Transverse colon (tissue), 4 donors: ENCODE measurements around the gene TULP4. TPM values are rescaled to one million over a fixed set of nuclear protein-coding genes. Genes with fewer than 3 reads are reported as not detected.

Source experiments
- DNase-seq: peaks from one replicate; pipeline ENCODE4 v3.0.0-alpha.2; 2019
- H3K27ac ChIP-seq, 4 donors: fragments of 200-600 bp; sonication (generic); 2 replicates each; pipeline ENCODE4 v1.5.1; 2016 to 2018; ENCODE audit warnings: inconsistent platforms in 4 of 4
- H3K27me3 ChIP-seq: fragments of 200-600 bp; sonication (generic); 2 replicates; pipeline ENCODE4 v1.5.1; 2017; ENCODE audit warnings: inconsistent platforms
- H3K36me3 ChIP-seq, 4 donors: fragments of 200-600 bp; sonication (generic); 2 replicates each; pipeline ENCODE4 v1.5.1; 2017 to 2019; ENCODE audit warnings: inconsistent platforms in 4 of 4
- H3K4me1 ChIP-seq, 4 donors: fragments of 200-600 bp; sonication (generic); 2 replicates each; pipeline ENCODE4 v1.5.1; 2017 to 2020; ENCODE audit warnings: inconsistent platforms in 4 of 4
- H3K4me3 ChIP-seq, 4 donors: fragments of 200-600 bp; sonication (generic); 1 replicate in 1 of 4; 2 replicates in 3 of 4; pipeline versions ENCODE4 v1.5.1 to v1.6.1; 2017 to 2019; ENCODE audit warnings: inconsistent platforms in 4 of 4
- H3K9me3 ChIP-seq, 2 donors: fragments of 200-600 bp; sonication (generic); 2 replicates each; pipeline ENCODE4 v1.5.1; 2017 to 2019; ENCODE audit warnings: inconsistent platforms in 2 of 2
- CTCF ChIP-seq, 5 experiments: fragments of 200-600 bp in 3 of 5; fragments of 450-650 bp in 2 of 5; sonication (generic) in 3 of 5; IDR thresholded peaks; 1 replicate in 2 of 5; 2 replicates in 3 of 5; pipeline ENCODE4 v1.5.1; 2016 to 2017; ENCODE audit warnings: antibody characterized with exemption in 5 of 5, inconsistent platforms in 3 of 5, mild to moderate bottlenecking in 2 of 5, moderate library complexity in 1 of 5
- EP300 ChIP-seq: sonication (generic); formaldehyde crosslinking; IDR thresholded peaks from one replicate; pipeline ENCODE4 v1.6.1; 2017; ENCODE audit warnings: antibody characterized with exemption, low read depth
- POLR2A ChIP-seq: fragments of 450-650 bp; IDR thresholded peaks from one replicate; pipeline ENCODE4 v1.6.1; 2016; ENCODE audit warnings: antibody characterized with exemption, mild to moderate bottlenecking, moderate library complexity
- POLR2AphosphoS5 ChIP-seq, 3 donors: sonication (generic); formaldehyde crosslinking; IDR thresholded peaks; one replicate each; pipeline ENCODE4 v1.6.1; 2016; ENCODE audit warnings: antibody characterized with exemption in 3 of 3
- WGBS, 2 donors: methylation state at CpG; one replicate each; pipeline ENCODE4 v1.1.5; 2018; ENCODE audit warnings: low coverage in 1 of 2; 5-methylcytosine and 5-hydroxymethylcytosine counted together
- in situ Hi-C, 4 donors: fragments of 200-750 bp; cut with MboI; loops; one replicate each; pipeline versions ENCODE4 v1.15.0 to v1.15.1; 2017; ENCODE audit warnings: low sequenced_read_pairs in 3 of 4, low pct_ligation_motif_present in 1 of 4, low pct_unique_long_range_greater_than_20kb in 1 of 4
- intact Hi-C: fragments of 100-400 bp; cut with DNase I; formaldehyde crosslinking; loops from one replicate; pipeline ENCODE4 v1.15.1; 2023; ENCODE audit warnings: low total_unique reads
- total RNA-seq, 4 donors: library from RNA; depleted of rRNA; stranded (reverse); fragments of >200 nt; gene quantifications; one replicate each; pipeline ENCODE4 v1.1.0, GENCODE V29; 2016

TULP4 gene
- total RNA-seq, 4 donors from 2014 or later, result 53.9 to 138 (median 95.1) TPM

- intact Hi-C loops (no loop called here), in situ Hi-C loops (no loop called here)
- no peak for DNase-seq
- no peaks in the 10 kb centered on the region for H3K27me3 ChIP-seq
- WGBS, 2 donors, result 95% methylated on average over 4 of the region's 4 CpGs; no CpG with 5 or more reads in 1 of the 2 donors
- no peak for TF ChIP-seq POLR2A
- no peak for TF ChIP-seq CTCF (IDR thresholded peaks at IDR 0.05)
- no peak for TF ChIP-seq EP300
- TF ChIP-seq POLR2AphosphoS5 (IDR thresholded peaks at IDR 0.05), result no peak
- no peak overlapping the region for H3K4me3 ChIP-seq
- no peak overlapping the region for H3K27ac ChIP-seq
- no peaks in the 10 kb centered on the region for H3K36me3 ChIP-seq
- H3K4me1 ChIP-seq, result no peaks in the 10 kb centered on the region
- H3K9me3 ChIP-seq, result no peaks in the 10 kb centered on the region
Observed at GRCh38 chr6:158442306-158442705, 130.0 kb downstream of the TULP4 start.

- H3K27ac ChIP-seq, result no peak overlapping the region
- WGBS, 2 donors, result 87 to 100% methylated on average over 1 to 5 of the region's 5 CpGs
- no peaks in the 10 kb centered on the region for H3K9me3 ChIP-seq
- no peak overlapping the region for H3K4me3 ChIP-seq
- TF ChIP-seq EP300, result no peak
- no peak for TF ChIP-seq POLR2A
- TF ChIP-seq POLR2AphosphoS5 (IDR thresholded peaks at IDR 0.05), result no peak
- no peak for TF ChIP-seq CTCF (IDR thresholded peaks at IDR 0.05)
- H3K4me1 ChIP-seq, result no peaks in the 10 kb centered on the region
- DNase-seq, result no peak
- H3K36me3 ChIP-seq, result no peaks in the 10 kb centered on the region
- no peaks in the 10 kb centered on the region for H3K27me3 ChIP-seq
- intact Hi-C loops (no loop called here), in situ Hi-C loops (no loop called here)
Observed at GRCh38 chr6:158445426-158446085, 133.3 kb downstream of the TULP4 start.

DNA sequence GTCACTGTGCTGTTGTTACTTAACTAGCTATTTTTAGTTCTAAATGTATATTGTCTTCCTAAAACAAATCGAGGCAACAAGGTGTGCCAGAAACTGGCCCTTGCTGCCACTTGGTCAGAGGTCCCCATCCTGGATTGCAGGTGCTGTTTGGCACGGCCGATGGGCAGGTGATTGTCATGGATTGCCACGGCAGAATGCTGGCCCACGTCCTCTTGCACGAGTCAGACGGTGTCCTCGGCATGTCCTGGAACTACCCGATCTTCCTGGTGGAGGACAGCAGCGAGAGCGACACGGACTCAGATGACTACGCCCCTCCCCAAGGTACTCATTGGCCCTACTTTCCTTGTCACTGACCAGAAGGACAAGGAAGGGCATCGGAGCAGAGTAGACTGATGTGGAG, 136.6 kb downstream of the TULP4 start:
- no peak for DNase-seq
- no peak overlapping the region for H3K4me3 ChIP-seq
- intact Hi-C loops, result no loop called here
- no peaks in the 10 kb centered on the region for H3K27me3 ChIP-seq
- no peaks in the 10 kb centered on the region for H3K36me3 ChIP-seq
- in situ Hi-C loops, result no loop called here
- TF ChIP-seq POLR2AphosphoS5 (IDR thresholded peaks at IDR 0.05), result no peak
- TF ChIP-seq EP300, result no peak
- no peak for TF ChIP-seq POLR2A
- TF ChIP-seq CTCF (IDR thresholded peaks at IDR 0.05), result no peak
- no peaks in the 10 kb centered on the region for H3K4me1 ChIP-seq
- 92 to 96% methylated on average over 2 to 14 of the region's 14 CpGs for WGBS, 2 donors
- no peak overlapping the region for H3K27ac ChIP-seq
- no peaks in the 10 kb centered on the region for H3K9me3 ChIP-seq

DNA sequence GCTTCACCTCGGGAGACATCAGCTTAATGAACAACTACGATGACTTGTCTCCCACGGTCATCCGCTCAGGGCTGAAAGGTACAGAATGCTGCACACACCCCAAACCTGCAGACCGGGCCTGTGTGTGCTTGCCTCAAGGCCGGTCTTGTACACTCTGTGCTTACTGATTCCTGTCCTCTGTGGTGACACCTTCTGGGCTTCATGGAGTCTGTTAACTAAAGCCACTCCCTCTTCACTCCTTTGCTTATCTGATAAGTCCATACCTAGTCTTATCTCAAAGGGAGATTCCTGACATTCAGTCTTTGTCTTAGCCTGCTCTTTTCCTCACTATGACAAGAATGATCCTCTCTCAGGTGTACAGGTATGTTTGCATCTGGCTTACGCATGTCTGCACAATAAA, 139.9 kb downstream of the TULP4 start:
- H3K4me3 ChIP-seq, result no peak overlapping the region
- in situ Hi-C loops, result no loop called here
- no peak for DNase-seq
- no peak for TF ChIP-seq POLR2A
- no peak for TF ChIP-seq EP300
- no peak for TF ChIP-seq POLR2AphosphoS5 (IDR thresholded peaks at IDR 0.05)
- TF ChIP-seq CTCF (IDR thresholded peaks at IDR 0.05), result peak in 1 of 5 experiments; percentile 8
- intact Hi-C loops, result no loop called here
- H3K27ac ChIP-seq, result no peak overlapping the region
- H3K27me3 ChIP-seq, result no peaks in the 10 kb centered on the region
- no peaks in the 10 kb centered on the region for H3K9me3 ChIP-seq
- 81 to 100% methylated on average over 1 to 7 of the region's 7 CpGs for WGBS, 2 donors
- no peaks in the 10 kb centered on the region for H3K4me1 ChIP-seq
- no peaks in the 10 kb centered on the region for H3K36me3 ChIP-seq
